Activated CD4-positive, alpha-beta T cell treated with anti-CD3 and anti-CD28 coated beads, Interleukin-2, amount 50 U/mL, for 48 hours (primary cell): ENCODE results near the gene C1orf210.

Experiments
- DNase-seq, 2 experiments: peaks; one replicate each; pipeline ENCODE4 v3.0.0-alpha.2; 2020

The C1orf210 gene

GRCh38 chr1:43285269-43285990 is at the start of gene C1orf210:
Gene C1orf210 (minus strand): TSS chr1:43285581. CDS start chr1:43283270, 2,311 bp downstream.
- no peak for DNase-seq

- DNase-seq = no peak
Observed at GRCh38 chr1:43334453-43335205, 49.2 kb upstream of the C1orf210 start.

GRCh38 chr1:43331688-43332087 is 46.3 kb upstream of the C1orf210 start:
- DNase-seq = no peak

- peak; percentile 78 to 85 for DNase-seq
Observed at GRCh38 chr1:43329995-43330751, 44.8 kb upstream of the C1orf210 start.

GRCh38 chr1:43327549-43328292 is 42.3 kb upstream of the C1orf210 start:
- no peak for DNase-seq

- no peak for DNase-seq
Observed at GRCh38 chr1:43325381-43325780, 40.0 kb upstream of the C1orf210 start.

GRCh38 chr1:43324810-43325209 is 39.4 kb upstream of the C1orf210 start:
- no peak for DNase-seq

- no peak for DNase-seq
Observed at GRCh38 chr1:43322506-43322905, 37.1 kb upstream of the C1orf210 start.

- DNase-seq = no peak
Observed at GRCh38 chr1:43321331-43321891, 36.0 kb upstream of the C1orf210 start.

GRCh38 chr1:43319766-43320165 is 34.4 kb upstream of the C1orf210 start:
- no peak for DNase-seq

GRCh38 chr1:43319288-43319687 is 33.9 kb upstream of the C1orf210 start:
- no peak for DNase-seq

- DNase-seq = no peak
Observed at GRCh38 chr1:43318831-43319230, 33.5 kb upstream of the C1orf210 start.

GRCh38 chr1:43317817-43318471 is 32.6 kb upstream of the C1orf210 start:
- DNase-seq = no peak

- no peak for DNase-seq
Observed at GRCh38 chr1:43316738-43317520, 31.5 kb upstream of the C1orf210 start.

- no peak for DNase-seq
Observed at GRCh38 chr1:43315963-43316737, 30.8 kb upstream of the C1orf210 start.

GRCh38 chr1:43315481-43315880 is 30.1 kb upstream of the C1orf210 start:
- DNase-seq = no peak

- DNase-seq = no peak
Observed at GRCh38 chr1:43314233-43314632, 28.9 kb upstream of the C1orf210 start.

GRCh38 chr1:43313771-43314170 is 28.4 kb upstream of the C1orf210 start:
- DNase-seq = no peak

- no peak for DNase-seq
Observed at GRCh38 chr1:43312663-43313515, 27.5 kb upstream of the C1orf210 start.
